B cell (primary cell): ENCODE data around the gene HS6ST3. TPM values are rescaled to one million over a fixed set of nuclear protein-coding genes. Genes with fewer than 3 reads are reported as not detected.

Experiments used
- ATAC-seq: fragments of 200-7000 bp; cut with Tn5 transposase; one replicate; pipeline ENCODE4 v1.10.0; 2021; ENCODE audit warnings: low read depth, mild to moderate bottlenecking, moderate number of reproducible peaks, moderate library complexity
- CTCF ChIA-PET: fragments of 350-600 bp; sonication (Branson Sonifier 250); formaldehyde crosslinking; loops from one replicate; lab custom pipeline; 2021; ENCODE audit warnings: antibody characterized with exemption, inconsistent platforms; lab: Charles Lee
- POLR2A ChIA-PET: fragments of 350-600 bp; sonication (Branson Sonifier 250); formaldehyde crosslinking; loops from one replicate; lab custom pipeline; 2021; ENCODE audit warnings: antibody characterized with exemption; lab: Charles Lee
- DNase-seq: peaks from one replicate; pipeline ENCODE4 v3.0.0; 2013
- H2AFZ ChIP-seq: 2 replicates; pipeline ENCODE4 v1.6.1; 2012; ENCODE audit warnings: mild to moderate bottlenecking, low read depth, low read length; ENCODE audit not compliant: insufficient read depth, poor library complexity, severe bottlenecking
- H3K27ac ChIP-seq, 2 donors: 1 replicate in 1 of 2; 2 replicates in 1 of 2; pipeline ENCODE4 v1.5.1; 2012 to 2013; ENCODE audit warnings: low read length in 2 of 2, mild to moderate bottlenecking in 2 of 2, moderate library complexity in 1 of 2
- H3K27me3 ChIP-seq, 4 experiments: fragments of 200-600 bp in 1 of 4; sonication (generic) in 1 of 4; replicated peaks in 1 of 4; 1 replicate in 2 of 4; 2 replicates in 2 of 4; pipeline versions ENCODE4 v1.6.1 to v1.7.0; 2013 to 2016; ENCODE audit warnings: low read length in 3 of 4, mild to moderate bottlenecking in 2 of 4, mixed read lengths in 1 of 4, moderate library complexity in 1 of 4; ENCODE audit not compliant: insufficient read depth in 4 of 4, control insufficient read depth in 3 of 4; ENCODE audit errors: control extremely low read depth in 1 of 4
- H3K36me3 ChIP-seq, 2 experiments: replicated peaks in 1 of 2; 1 replicate in 1 of 2; 2 replicates in 1 of 2; pipeline versions ENCODE4 v1.6.1 to v1.7.1; 2013; ENCODE audit warnings: low read length in 1 of 2; ENCODE audit not compliant: insufficient read depth in 2 of 2, control insufficient read depth in 1 of 2; ENCODE audit errors: control extremely low read depth in 1 of 2, extremely low read depth in 1 of 2
- H3K4me1 ChIP-seq, 2 donors: fragments of 200-600 bp in 1 of 2; sonication (generic) in 1 of 2; 1 replicate in 1 of 2; 2 replicates in 1 of 2; pipeline versions ENCODE4 v1.5.1 to v1.6.1; 2013 to 2017; ENCODE audit warnings: low read length in 2 of 2; ENCODE audit not compliant: control insufficient read depth in 2 of 2, insufficient read depth in 2 of 2
- H3K4me2 ChIP-seq: replicated peaks from 2 replicates; pipeline ENCODE3; 2012; ENCODE audit warnings: mild to moderate bottlenecking, low read depth, low read length; ENCODE audit not compliant: poor library complexity, severe bottlenecking
- H3K4me3 ChIP-seq, 5 experiments: fragments of 200-600 bp in 1 of 5; sonication (generic) in 1 of 5; 1 replicate in 3 of 5; 2 replicates in 2 of 5; pipeline versions ENCODE4 v1.5.1 to v1.7.0; 2011 to 2016; ENCODE audit warnings: low read length in 4 of 5, mild to moderate bottlenecking in 4 of 5, low read depth in 2 of 5, control low read depth in 1 of 5, moderate library complexity in 1 of 5; ENCODE audit not compliant: insufficient read depth in 1 of 5; ENCODE audit errors: control extremely low read depth in 1 of 5, extremely low read depth in 1 of 5
- H3K79me2 ChIP-seq: fragments of 200-600 bp; sonication (generic); one replicate; pipeline ENCODE4 v1.6.0; 2016; ENCODE audit warnings: low read length; ENCODE audit not compliant: control insufficient read depth, insufficient read depth
- H3K9ac ChIP-seq: fragments of 200-600 bp; sonication (generic); 2 replicates; pipeline ENCODE4 v1.6.1; 2017; ENCODE audit warnings: mild to moderate bottlenecking, low read length, moderate library complexity
- H3K9me3 ChIP-seq, 3 donors: one replicate each; pipeline versions ENCODE4 v1.6.1 to v1.7.1; 2013; ENCODE audit warnings: low read length in 2 of 3; ENCODE audit not compliant: control insufficient read depth in 2 of 3, insufficient read depth in 1 of 3; ENCODE audit errors: control extremely low read depth in 1 of 3
- H4K20me1 ChIP-seq: 2 replicates; pipeline ENCODE4 v1.6.0; 2012; ENCODE audit warnings: mild to moderate bottlenecking, low read length; ENCODE audit not compliant: insufficient read depth, control insufficient read depth, poor library complexity, severe bottlenecking
- H3K27ac Mint-ChIP-seq: one replicate; pipeline ENCODE4 v1.8.0; 2021; ENCODE audit warnings: mixed read lengths
- H3K27me3 Mint-ChIP-seq: one replicate; pipeline ENCODE4 v1.8.0; 2021; ENCODE audit warnings: mixed read lengths
- H3K4me1 Mint-ChIP-seq: one replicate; pipeline ENCODE4 v1.8.0; 2021; ENCODE audit warnings: mixed read lengths
- H3K4me3 Mint-ChIP-seq: one replicate; pipeline ENCODE4 v1.8.0; 2021; ENCODE audit warnings: mixed read lengths
- H3K9me3 Mint-ChIP-seq: one replicate; pipeline ENCODE4 v1.8.0; 2022; ENCODE audit warnings: mixed read lengths; ENCODE audit not compliant: insufficient read depth
- CTCF ChIP-seq: fragments of 200-600 bp; IDR thresholded peaks from one replicate; pipeline ENCODE4 v1.8.0; 2022; ENCODE audit warnings: antibody characterized with exemption, mild to moderate bottlenecking
- EZH2 ChIP-seq: IDR thresholded peaks from 2 replicates; pipeline ENCODE4 v1.6.1; 2012; ENCODE audit warnings: borderline replicate concordance, low read depth, mild to moderate bottlenecking, moderate library complexity, low read length; ENCODE audit not compliant: insufficient read depth, poor library complexity, severe bottlenecking
- WGBS: methylation state at CpG from one replicate; pipeline ENCODE4 v1.1.5; 2013; ENCODE audit warnings: missing lambda C conversion rate; ENCODE audit not compliant: insufficient coverage; 5-methylcytosine and 5-hydroxymethylcytosine counted together
- intact Hi-C: fragments of 100-400 bp; cut with micrococcal nuclease; formaldehyde crosslinking; loops from one replicate; pipeline ENCODE4 v1.10.0; 2022
- polyA plus RNA-seq: library from polyadenylated mRNA; depleted of rRNA; stranded (reverse); fragments of >200 nt; gene quantifications from 2 replicates; pipeline ENCODE4 v1.2.3, GENCODE V29; 2012
- total RNA-seq, 2 donors: library from RNA; stranded (reverse); fragments of 120-200 nt in 1 of 2; gene quantifications; 1 replicate in 1 of 2; 2 replicates in 1 of 2; pipeline versions ENCODE4 v1.2.3 to v1.2.4, GENCODE V29; 2013 to 2022

Gene HS6ST3
- total and polyA plus RNA-seq, 2 donors (not counting 1 experiment from before 2014, with no cell fraction given), result not detected

GRCh38 chr13:96696389-96696900 lies 606.5 kb downstream of the HS6ST3 start:
- Mint-ChIP-seq H3K9me3 (peaks cover 6% of the 10 kb centered on the region), H3K27me3 (no peaks in the 10 kb centered on the region), H3K4me1 (no peaks in the 10 kb centered on the region), H3K27ac (no peak overlapping the region), H3K4me3 (no peak overlapping the region)
- DNase-seq (no peak), ATAC-seq (no peak)
- TF ChIP-seq CTCF (no peak), EZH2 (no peak)
- H3K27ac ChIP-seq, result no peak overlapping the region
- H3K79me2 ChIP-seq, result no peaks in the 10 kb centered on the region
- intact Hi-C loops, result no loop called here
- H3K9ac ChIP-seq, result no peak overlapping the region
- WGBS, result 87% methylated on average over 3 of the region's 6 CpGs
- ChIA-PET CTCF (no interaction called here), POLR2A (no interaction called here)
- H3K4me1 ChIP-seq, result no peaks in the 10 kb centered on the region
- no peak overlapping the region for H2AFZ ChIP-seq
- H3K9me3 ChIP-seq, result peaks cover 0 to 6% (median 0%) of the 10 kb centered on the region in 3 donors
- H3K27me3 ChIP-seq, result no peaks in the 10 kb centered on the region
- H4K20me1 ChIP-seq, result no peaks in the 10 kb centered on the region
- H3K4me2 ChIP-seq, result no peak overlapping the region
- no peaks in the 10 kb centered on the region for H3K36me3 ChIP-seq
- H3K4me3 ChIP-seq, result no peak overlapping the region

- TF ChIP-seq EZH2 (no peak), CTCF (no peak)
- H3K79me2 ChIP-seq, result no peaks in the 10 kb centered on the region
- no peak overlapping the region for H2AFZ ChIP-seq
- no peak overlapping the region for H3K4me2 ChIP-seq
- H3K27ac ChIP-seq, result no peak overlapping the region
- ATAC-seq, result no peak
- no peak overlapping the region for H3K27ac Mint-ChIP-seq
- no CpG with 5 or more reads among the region's 2 CpGs for WGBS
- DNase-seq, result no peak
- no peak overlapping the region for H3K4me3 ChIP-seq
- no peaks in the 10 kb centered on the region for H3K4me1 ChIP-seq
- no peaks in the 10 kb centered on the region for H4K20me1 ChIP-seq
- CTCF ChIA-PET, result no interaction called here
- H3K9me3 Mint-ChIP-seq, result peaks cover 6% of the 10 kb centered on the region
- intact Hi-C loops, result no loop called here
- POLR2A ChIA-PET, result no interaction called here
- H3K4me3 Mint-ChIP-seq, result no peak overlapping the region
- peaks cover 0 to 12% (median 0%) of the 10 kb centered on the region in 3 donors for H3K9me3 ChIP-seq
- H3K36me3 ChIP-seq, result no peaks in the 10 kb centered on the region
- H3K27me3 Mint-ChIP-seq, result no peaks in the 10 kb centered on the region
- H3K27me3 ChIP-seq, result no peaks in the 10 kb centered on the region
- H3K9ac ChIP-seq, result no peak overlapping the region
- no peaks in the 10 kb centered on the region for H3K4me1 Mint-ChIP-seq
These were observed 610.8 kb downstream of the HS6ST3 start for GRCh38 chr13:96700657-96701056.
